Psoas muscle (tissue), 8 donors: ENCODE data around the gene FOXP1. TPM values are rescaled to one million over a fixed set of nuclear protein-coding genes. Genes with fewer than 3 reads are reported as not detected.

Source experiments
- ATAC-seq, 4 donors: fragments of 200-7000 bp; cut with Tn5 transposase; one replicate each; pipeline ENCODE4 v1.9.1; 2020; ENCODE audit warnings: moderate library complexity in 3 of 4, mild to moderate bottlenecking in 2 of 4
- DNase-seq, 2 donors: peaks; one replicate each; pipeline ENCODE4 v3.0.0-alpha.2; 2020
- H3K27ac ChIP-seq: fragments of 200-600 bp; one replicate; pipeline ENCODE4 v1.8.0; 2022
- H3K27me3 ChIP-seq, 3 donors: fragments of 200-600 bp in 1 of 3; one replicate each; pipeline versions ENCODE4 v1.6.1 to v1.8.0; 2013 to 2022; ENCODE audit warnings: low read length in 2 of 3, mild to moderate bottlenecking in 2 of 3, moderate library complexity in 1 of 3; ENCODE audit not compliant: insufficient read depth in 3 of 3
- H3K36me3 ChIP-seq, 2 donors: fragments of 200-600 bp in 1 of 2; one replicate each; pipeline versions ENCODE4 v1.6.1 to v1.8.0; 2013 to 2022; ENCODE audit warnings: low read depth in 1 of 2, mild to moderate bottlenecking in 1 of 2, moderate library complexity in 1 of 2; ENCODE audit not compliant: insufficient read depth in 1 of 2
- H3K4me1 ChIP-seq: fragments of 200-600 bp; one replicate; pipeline ENCODE4 v1.8.0; 2022
- H3K4me3 ChIP-seq: fragments of 200-600 bp; one replicate; pipeline ENCODE4 v1.8.0; 2022; ENCODE audit warnings: mild to moderate bottlenecking
- H3K9me3 ChIP-seq: fragments of 200-600 bp; one replicate; pipeline ENCODE4 v1.8.0; 2022
- CTCF ChIP-seq: fragments of 200-600 bp; IDR thresholded peaks from one replicate; pipeline ENCODE4 v1.8.0; 2022; ENCODE audit warnings: antibody characterized with exemption
- WGBS, 3 donors: extraction: QIAGEN DNeasy Blood & Tissue Kit; methylation state at CpG; one replicate each; pipeline versions ENCODE4 v1.1.6 to v1.1.7; 2013; 5-methylcytosine and 5-hydroxymethylcytosine counted together
- intact Hi-C, 2 donors: fragments of 100-400 bp; cut with DNase I; formaldehyde crosslinking; loops; one replicate each; pipeline versions ENCODE4 v1.11.0 to v1.14.2; 2022
- polyA plus RNA-seq, 3 donors: library from polyadenylated mRNA; stranded (reverse); fragments of 200-250 nt; gene quantifications; one replicate each; pipeline ENCODE4 v1.2.3, GENCODE V29; 2013
- total RNA-seq, 4 donors: library from RNA; stranded (reverse); fragmentation: NEBNext Ultra II Directional in 2 of 4; extraction: Animal tissue kit (Norgen Biotek cat#: 25700) in 2 of 4; gene quantifications; one replicate each; pipeline versions ENCODE4 v1.2.1 to v1.2.4, GENCODE V29; 2021 to 2023
- donor health status: healthy with polysubstance abuse.
- donor health status: DM: no; HTN: no; CAD: no; lungs with moderate emphysema.
- donor health status: Bipolar disorder and iron deficiency.
- donor health status: healthy.
- donor health status: DM: yes; HTN: yes; CAD: no.
- donor health status: DM: no; HTN: no; CAD: no.
- donor health status: DM: no; HTN: no; CAD: no.
- donor health status: DM: yes; HTN: yes; CAD: no.

FOXP1 gene
- total and polyA plus RNA-seq, 7 donors = 2.6 to 26.4 (median 15.4) TPM

DNA sequence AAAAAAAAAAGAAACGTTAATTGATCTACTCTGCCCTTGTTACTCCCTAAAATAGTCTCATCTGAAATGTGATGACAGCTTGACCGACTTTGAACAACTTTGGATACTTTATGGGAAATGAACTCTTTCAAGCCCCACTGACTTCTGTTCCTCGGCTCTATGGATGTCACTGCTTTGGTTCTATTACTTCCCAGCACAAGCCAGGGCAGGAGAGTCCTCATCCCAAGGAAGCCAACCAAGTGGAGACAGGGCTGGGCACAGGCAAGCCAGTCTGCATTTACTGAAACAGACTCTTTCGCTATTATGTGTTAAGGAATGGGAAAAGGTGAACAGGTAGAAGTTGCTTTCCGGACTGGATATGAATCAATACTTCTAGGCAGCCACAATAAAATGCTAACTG lies 444.0 kb downstream of the FOXP1 start:
- Histone ChIP-seq H3K4me3 (no peak overlapping the region), H3K27me3 (no peaks in the 10 kb centered on the region), H3K9me3 (no peaks in the 10 kb centered on the region), H3K36me3 (no peaks in the 10 kb centered on the region), H3K27ac (no peak overlapping the region), H3K4me1 (peaks cover 21% of the 10 kb centered on the region)
- ATAC-seq (no peak), DNase-seq (no peak)
- 63 to 87% (median 72%) methylated on average over 5 of the region's 5 CpGs for WGBS, 3 donors
- intact Hi-C loops = no loop called here
- no peak for TF ChIP-seq CTCF

DNA sequence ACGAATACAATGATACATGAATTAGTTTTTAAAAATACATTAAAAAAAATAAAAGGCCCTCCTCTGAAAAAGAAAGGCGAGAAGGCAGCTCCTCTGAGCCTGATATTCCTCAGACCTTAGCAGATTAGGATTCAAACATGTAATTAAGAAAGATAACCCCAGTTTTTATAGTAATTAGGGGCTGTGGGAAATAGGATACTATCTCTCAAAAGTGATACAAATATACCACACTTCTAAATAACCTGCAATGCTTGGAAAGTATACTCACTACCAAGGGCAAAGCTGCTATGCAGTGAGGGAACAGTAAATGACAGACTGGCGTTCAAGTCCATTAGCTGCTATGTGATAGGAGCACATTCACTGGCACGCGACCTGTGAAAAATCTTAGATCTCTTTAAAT lies 445.1 kb downstream of the FOXP1 start:
- no peak for DNase-seq
- ATAC-seq = no peak
- intact Hi-C loops = no loop called here
- H3K27ac ChIP-seq = no peak overlapping the region
- no peaks in the 10 kb centered on the region for H3K36me3 ChIP-seq
- H3K27me3 ChIP-seq = no peaks in the 10 kb centered on the region
- WGBS, 3 donors = 70 to 92% (median 75%) methylated on average over 5 of the region's 5 CpGs
- TF ChIP-seq CTCF = no peak
- H3K4me1 ChIP-seq = peaks cover 30% of the 10 kb centered on the region
- H3K9me3 ChIP-seq = no peaks in the 10 kb centered on the region
- H3K4me3 ChIP-seq = no peak overlapping the region

DNA sequence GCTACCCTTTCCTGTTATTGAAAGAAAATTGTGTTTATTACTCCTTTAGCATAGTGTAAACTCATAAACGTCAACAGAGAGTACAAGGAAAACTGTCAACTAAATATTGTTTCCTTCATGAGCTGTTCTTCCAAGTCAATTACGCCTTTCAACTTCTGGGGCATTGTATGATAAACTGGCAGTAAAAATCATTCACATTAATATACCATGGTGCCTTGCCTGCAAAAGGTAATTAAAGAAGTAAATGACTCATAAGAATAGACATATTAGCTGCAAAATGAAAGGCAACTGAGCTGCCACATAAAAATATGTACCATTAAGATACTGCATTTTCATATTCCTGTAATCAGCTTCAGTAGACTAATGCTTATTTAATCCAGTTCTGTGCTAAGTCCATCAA lies 447.3 kb downstream of the FOXP1 start:
- ATAC-seq (no peak), DNase-seq (no peak)
- Histone ChIP-seq H3K4me1 (peaks cover 45% of the 10 kb centered on the region), H3K9me3 (no peaks in the 10 kb centered on the region), H3K4me3 (no peak overlapping the region), H3K36me3 (no peaks in the 10 kb centered on the region), H3K27ac (no peak overlapping the region), H3K27me3 (no peaks in the 10 kb centered on the region)
- TF ChIP-seq CTCF = no peak
- intact Hi-C loops = no loop called here
- 83 to 90% (median 88%) methylated on average over 2 of the region's 2 CpGs for WGBS, 3 donors

DNA sequence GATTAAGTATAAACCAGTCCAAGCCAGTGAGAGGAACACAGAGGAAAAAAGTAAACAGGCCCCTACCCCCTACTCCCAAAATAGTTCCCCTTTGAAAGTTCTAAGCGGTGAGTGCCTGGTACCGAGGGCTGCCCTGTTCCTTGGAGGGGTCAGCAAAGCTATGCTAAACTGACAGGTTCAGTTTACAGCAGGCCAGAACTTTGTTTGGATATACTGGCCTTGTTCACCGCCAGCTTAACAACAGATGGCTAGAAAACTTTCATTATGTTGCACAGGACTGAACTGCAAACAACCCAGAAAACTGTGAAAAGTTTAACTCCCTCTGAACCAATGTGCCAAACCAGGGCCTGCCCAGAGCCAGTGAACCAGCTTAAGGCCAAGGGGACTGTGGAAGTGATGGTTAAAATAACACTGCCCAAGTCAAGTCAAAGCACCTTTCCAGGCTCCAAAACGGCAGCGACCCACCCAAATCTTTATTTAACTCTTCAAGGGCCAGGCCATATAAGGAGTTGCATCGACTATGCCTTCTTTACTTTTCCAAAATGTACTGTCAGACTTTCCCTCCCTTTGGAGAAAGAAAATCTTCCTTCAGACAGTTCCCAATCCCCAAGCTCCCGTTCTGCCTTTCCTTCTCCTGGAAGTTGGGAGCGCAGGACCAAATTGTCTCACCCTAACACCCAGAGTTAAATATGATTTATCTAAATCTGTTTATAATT lies 448.0 kb downstream of the FOXP1 start:
- ATAC-seq (peak in 1 of 4 donors; percentile 36), DNase-seq (no peak)
- 43 to 61% (median 47%) methylated on average over 8 of the region's 8 CpGs for WGBS, 3 donors
- Histone ChIP-seq H3K27ac (no peak overlapping the region), H3K27me3 (no peaks in the 10 kb centered on the region), H3K4me1 (peaks cover 53% of the 10 kb centered on the region), H3K4me3 (no peak overlapping the region), H3K9me3 (no peaks in the 10 kb centered on the region), H3K36me3 (no peaks in the 10 kb centered on the region)
- TF ChIP-seq CTCF = no peak
- intact Hi-C loops = no loop called here

DNA sequence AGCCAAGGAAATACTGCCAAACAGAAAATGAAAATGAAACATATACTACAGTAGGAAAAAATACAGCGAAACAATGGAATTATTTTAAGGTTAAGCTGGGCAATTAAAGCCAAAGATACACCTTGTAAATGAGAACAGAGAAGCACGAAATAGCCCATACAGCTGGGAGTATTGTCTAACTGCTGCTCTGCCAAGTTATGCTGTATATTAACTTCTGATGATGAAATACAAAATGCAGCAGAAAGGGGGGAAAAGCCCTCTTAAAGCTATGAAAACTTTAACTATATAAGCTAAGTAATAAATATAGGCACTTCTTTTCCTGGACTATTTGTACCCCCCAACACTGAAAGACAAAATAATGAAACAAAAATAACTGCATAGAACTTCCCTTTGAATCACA lies 449.0 kb downstream of the FOXP1 start:
- intact Hi-C loops = loop anchor here in 1 of 2 donors (5.0 kb wide), 1 partner anchor 62 kb away; no protein-coding TSS in a partner anchor
- no peaks in the 10 kb centered on the region for H3K36me3 ChIP-seq
- no peaks in the 10 kb centered on the region for H3K27me3 ChIP-seq
- H3K4me1 ChIP-seq = peaks cover 53% of the 10 kb centered on the region
- 63 to 79% (median 73%) methylated on average over 2 of the region's 2 CpGs for WGBS, 3 donors
- no peak for TF ChIP-seq CTCF
- no peak for ATAC-seq
- no peaks in the 10 kb centered on the region for H3K9me3 ChIP-seq
- peak overlapping the region; percentile 12 for H3K4me3 ChIP-seq
- DNase-seq = no peak
- no peak overlapping the region for H3K27ac ChIP-seq
